Retinal pigment epithelial cell (primary cell): ENCODE data around the gene FALEC.
"Not testable (repeated sequence)": the region's sequence is repeated elsewhere in the genome, so short reads cannot be mapped to it uniquely, and the experiment has no call there.

Experiments used
- DNase-seq: peaks from one replicate; pipeline ENCODE4 v3.0.0-alpha.2; 2010; ENCODE audit warnings: low read depth
- H3K4me3 ChIP-seq: 2 replicates; pipeline ENCODE4 v1.5.1; 2011; ENCODE audit warnings: mild to moderate bottlenecking, low read length, control low read depth, moderate library complexity
- TF ChIP-seq, protein P1 (sequence below): conservative IDR thresholded peaks from 2 replicates; pipeline ENCODE4 v1.5.1; 2011; ENCODE audit warnings: low read depth, low read length, control low read depth, inconsistent platforms

Gene FALEC

DNA sequence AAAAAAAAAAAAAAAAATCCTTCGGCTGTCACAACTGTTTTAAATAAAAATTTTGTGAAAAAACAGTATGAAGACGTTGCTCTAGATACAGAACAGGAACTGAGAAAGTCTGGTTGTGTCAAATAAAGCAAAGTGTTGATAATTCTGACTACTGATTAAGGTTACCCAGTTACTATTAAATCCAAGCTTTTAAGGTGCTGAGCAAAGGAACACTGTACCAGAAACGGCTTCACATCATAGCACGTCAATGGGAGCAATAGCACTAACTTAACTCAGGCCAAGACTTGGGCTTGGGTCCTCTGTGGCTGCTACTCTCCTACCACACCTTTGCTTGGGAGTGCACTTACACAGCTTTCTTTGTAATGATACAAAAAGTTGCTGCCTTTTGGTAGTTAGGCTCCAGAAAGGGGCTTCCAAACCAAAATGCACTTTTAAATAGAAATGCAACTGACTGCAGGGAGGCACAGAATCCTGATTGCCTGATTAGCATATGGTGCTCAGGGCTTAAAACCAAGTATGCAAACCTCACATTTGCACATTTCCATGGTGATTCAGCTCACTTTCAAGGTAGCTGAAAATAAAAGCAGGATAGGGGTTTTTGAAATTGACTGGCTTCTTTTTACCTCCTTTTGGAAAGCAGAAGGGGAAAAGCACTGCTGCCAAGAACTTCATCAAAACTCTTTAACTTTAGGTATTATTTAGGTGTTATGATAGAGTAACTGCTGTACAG is 57.5 kb downstream of the FALEC start:
- peak overlapping the region; percentile 9 for H3K4me3 ChIP-seq
- no peak for DNase-seq
- TF ChIP-seq, protein P1, sequence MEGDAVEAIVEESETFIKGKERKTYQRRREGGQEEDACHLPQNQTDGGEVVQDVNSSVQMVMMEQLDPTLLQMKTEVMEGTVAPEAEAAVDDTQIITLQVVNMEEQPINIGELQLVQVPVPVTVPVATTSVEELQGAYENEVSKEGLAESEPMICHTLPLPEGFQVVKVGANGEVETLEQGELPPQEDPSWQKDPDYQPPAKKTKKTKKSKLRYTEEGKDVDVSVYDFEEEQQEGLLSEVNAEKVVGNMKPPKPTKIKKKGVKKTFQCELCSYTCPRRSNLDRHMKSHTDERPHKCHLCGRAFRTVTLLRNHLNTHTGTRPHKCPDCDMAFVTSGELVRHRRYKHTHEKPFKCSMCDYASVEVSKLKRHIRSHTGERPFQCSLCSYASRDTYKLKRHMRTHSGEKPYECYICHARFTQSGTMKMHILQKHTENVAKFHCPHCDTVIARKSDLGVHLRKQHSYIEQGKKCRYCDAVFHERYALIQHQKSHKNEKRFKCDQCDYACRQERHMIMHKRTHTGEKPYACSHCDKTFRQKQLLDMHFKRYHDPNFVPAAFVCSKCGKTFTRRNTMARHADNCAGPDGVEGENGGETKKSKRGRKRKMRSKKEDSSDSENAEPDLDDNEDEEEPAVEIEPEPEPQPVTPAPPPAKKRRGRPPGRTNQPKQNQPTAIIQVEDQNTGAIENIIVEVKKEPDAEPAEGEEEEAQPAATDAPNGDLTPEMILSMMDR: no peak

GRCh38 chr1:150573648-150574071 is 58.1 kb downstream of the FALEC start:
- not testable (repeated sequence) for H3K4me3 ChIP-seq, DNase-seq

DNA sequence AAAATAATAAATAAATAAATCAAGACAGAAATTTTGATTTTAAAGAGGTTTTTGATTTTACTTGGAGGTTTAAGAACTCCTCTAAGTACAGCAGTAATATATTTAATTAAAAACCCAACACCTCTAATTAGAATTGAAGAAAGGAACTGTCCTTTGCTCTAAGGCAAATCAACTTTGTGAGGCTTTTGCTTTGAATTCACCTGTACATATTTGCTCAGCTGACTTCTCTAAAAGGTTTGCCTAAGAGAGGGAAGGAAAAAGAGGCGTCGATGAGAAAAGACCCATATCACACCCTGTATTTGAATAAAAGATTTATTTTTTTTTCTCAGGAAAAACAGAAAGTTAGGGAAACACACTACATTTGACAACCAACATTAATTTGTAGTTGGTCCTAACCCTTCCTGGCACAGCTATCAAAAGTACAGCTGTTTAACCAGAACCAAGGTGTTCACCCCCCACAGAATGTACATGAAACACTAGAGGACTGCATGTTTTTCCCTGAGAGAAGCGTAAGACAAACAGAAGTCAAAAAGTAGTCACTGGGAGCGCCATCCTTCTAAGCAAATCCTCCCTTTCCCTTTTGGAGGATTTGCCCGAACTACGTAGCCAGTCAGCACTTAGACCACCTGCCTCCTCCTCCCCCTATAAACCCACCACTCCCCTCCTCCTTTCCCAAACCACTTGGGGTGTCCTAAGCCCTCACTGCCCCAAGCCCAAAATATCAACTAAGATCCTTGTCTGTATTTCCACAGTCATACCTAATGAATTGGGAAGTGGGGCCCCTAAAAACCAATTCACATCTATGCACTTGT is 58.9 kb downstream of the FALEC start:
- peak overlapping the region; percentile 92 for H3K4me3 ChIP-seq
- DNase-seq: no peak

DNA sequence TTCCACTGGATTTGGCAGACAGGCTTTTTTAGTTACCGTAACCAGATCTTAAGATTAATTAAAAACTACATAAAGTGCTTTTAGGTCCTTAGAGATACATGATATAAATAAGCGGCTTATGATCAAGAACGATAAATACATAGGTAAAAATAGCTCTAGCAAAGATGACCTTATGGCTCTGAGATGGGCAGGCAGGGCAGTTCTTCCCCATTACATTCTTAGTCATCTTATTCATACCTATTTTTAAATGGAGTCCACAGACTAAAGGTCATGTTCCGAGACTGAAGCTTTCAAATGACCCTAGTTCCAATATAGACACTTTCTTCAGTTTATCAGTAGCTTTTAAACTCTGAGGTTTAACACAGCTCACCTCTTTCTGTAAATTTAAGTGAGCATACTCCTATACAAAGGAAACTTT is 59.5 kb downstream of the FALEC start:
- TF ChIP-seq, protein P1: no peak
- DNase-seq: no peak
- peak overlapping the region; percentile 92 for H3K4me3 ChIP-seq

More for the DNA sequence above, 58.9 kb downstream of the FALEC start:
- TF ChIP-seq, protein P1: no peak

GRCh38 chr1:150575518-150576366 is 60.2 kb downstream of the FALEC start:
- no peak for DNase-seq
- TF ChIP-seq, protein P1: no peak
- peak overlapping the region; percentile 92 for H3K4me3 ChIP-seq

- TF ChIP-seq, protein P1: no peak
- peak overlapping the region; percentile 92 for H3K4me3 ChIP-seq
- no peak for DNase-seq
Measured at GRCh38 chr1:150576367-150576711, 60.8 kb downstream of the FALEC start.
